Ammon's horn (tissue), 1 donor: Measurements from ENCODE around the gene AXL.
A peak's percentile ranks its signal among the peaks of the same experiment; 100 is the strongest.

Experiments used
- DNase-seq: peaks from one replicate; pipeline ENCODE4 v3.0.0-alpha.2; 2016; ENCODE audit warnings: low spot score

AXL gene

DNA sequence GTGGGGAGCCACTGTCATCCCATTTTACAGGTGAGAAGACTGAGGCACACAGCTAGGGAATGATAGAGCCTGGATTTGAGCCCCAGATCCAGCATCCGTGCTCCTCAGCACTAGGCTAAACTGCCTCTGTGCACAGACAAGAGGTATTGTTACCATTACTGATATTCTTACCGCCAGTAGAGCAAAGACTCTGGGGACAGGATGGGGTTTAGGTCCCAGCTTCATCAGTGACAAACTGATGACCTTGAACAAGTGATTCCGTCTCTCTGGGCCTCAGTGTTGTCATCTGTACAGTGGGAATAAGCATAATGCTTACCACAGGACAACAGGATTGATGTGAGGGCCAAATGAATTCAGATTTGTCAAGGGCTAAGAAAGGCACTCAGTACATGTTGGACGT, 16.5 kb downstream of the AXL start:
- no peak for DNase-seq

DNA sequence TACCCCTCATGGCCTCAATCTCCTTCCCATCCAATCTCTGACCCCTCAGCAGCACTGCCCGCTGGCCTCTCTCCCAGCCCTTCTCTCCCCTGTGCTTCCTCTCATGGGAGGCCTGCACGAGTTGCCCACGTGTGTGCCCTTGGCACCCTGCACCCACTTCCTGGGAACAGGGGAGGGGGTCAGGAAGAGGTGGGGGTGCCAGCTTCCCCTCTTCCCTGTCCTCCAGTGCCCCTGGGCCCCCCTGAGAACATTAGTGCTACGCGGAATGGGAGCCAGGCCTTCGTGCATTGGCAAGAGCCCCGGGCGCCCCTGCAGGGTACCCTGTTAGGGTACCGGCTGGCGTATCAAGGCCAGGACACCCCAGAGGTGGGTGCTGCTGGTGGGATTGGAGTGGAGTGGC, 19.2 kb downstream of the AXL start:
- peak; percentile 35 for DNase-seq

GRCh38 chr19:41239363-41239762, 20.3 kb downstream of the AXL start:
- DNase-seq, result no peak

DNA sequence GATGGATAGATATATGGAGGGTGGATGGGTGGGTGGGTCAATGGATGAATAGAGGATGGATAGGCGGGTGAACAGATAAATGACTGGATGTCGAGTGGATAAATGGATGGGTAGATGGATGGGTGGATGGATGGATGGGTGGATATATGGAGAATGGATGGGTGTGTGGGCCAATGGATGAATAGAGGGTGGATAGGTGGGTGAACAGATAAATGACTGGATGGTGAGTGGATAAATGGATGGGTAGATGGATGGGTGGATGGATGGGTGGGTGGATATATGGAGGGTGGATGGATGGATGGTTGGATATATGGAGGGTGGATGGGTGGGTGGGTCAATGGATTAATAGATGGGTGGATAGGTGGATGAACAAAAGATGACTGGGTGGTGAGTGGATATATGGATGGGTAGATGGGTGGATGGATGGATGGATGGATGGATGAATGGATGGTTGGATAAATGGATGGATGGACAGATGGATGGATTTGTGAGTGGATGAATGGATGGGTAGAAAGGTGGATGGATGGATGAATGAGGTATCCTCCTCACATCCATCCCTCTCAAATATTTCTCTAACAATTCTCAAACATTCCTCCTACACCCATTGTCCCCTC, 21.0 kb downstream of the AXL start:
- DNase-seq, result no peak

DNA sequence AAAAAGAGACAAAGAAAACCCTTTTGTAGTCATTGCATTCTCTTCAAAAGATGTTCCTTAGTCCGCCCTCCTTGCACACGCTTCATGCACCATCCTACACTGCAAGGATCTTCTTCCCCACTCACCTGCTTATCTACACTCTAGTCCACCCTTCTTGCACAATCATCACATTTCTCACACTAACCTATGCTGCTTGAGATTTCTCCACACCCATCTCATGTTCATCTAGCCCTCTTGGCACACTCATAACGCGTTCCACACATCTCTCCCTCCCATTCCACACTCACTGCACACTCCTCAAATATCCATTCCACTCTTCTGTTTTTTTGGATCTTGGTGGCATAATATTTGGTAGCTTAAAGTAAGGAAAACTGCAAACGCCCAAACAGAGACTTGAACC, 22.8 kb downstream of the AXL start:
- DNase-seq, result no peak

DNA sequence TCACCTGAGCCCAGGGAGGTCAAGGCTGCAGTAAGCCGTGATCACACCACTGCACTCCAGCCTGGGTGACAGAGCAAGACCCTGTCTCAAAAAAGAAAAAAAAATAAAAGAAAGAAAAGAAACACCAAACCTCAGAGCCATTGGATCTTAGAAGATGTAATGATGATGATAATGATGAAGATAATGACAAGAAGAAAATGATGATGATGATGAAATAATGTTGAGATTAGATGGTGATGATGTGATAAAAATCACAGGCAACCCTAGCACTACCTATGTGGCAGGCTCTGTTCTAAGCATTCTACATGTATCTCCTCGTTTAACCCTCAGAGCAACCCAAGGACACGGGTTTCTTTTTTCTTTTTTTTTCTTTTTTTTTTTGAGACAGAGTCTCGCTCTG, 25.1 kb downstream of the AXL start:
- no peak for DNase-seq

GRCh38 chr19:41245843-41246242, 26.8 kb downstream of the AXL start:
- no peak for DNase-seq

DNA sequence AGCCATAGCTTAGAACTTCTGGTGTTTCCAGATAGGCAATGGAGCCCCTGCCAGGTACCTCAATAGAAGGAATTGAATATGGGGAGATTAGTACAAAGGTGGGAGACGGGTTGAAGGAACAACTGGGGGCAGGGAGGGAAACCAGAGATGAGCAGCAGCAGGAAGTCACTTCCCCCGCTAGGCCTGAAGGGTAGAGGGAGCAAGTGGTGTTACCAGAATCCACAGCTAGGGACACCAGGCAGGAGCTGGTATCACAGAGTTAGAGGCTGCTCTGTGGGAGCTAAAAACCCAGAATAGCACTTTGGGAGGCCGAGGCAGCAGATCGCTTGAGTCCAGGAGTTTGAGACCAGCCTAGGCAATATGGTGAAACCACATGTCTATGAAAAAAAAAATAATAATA, 29.9 kb downstream of the AXL start:
- DNase-seq, result no peak

DNA sequence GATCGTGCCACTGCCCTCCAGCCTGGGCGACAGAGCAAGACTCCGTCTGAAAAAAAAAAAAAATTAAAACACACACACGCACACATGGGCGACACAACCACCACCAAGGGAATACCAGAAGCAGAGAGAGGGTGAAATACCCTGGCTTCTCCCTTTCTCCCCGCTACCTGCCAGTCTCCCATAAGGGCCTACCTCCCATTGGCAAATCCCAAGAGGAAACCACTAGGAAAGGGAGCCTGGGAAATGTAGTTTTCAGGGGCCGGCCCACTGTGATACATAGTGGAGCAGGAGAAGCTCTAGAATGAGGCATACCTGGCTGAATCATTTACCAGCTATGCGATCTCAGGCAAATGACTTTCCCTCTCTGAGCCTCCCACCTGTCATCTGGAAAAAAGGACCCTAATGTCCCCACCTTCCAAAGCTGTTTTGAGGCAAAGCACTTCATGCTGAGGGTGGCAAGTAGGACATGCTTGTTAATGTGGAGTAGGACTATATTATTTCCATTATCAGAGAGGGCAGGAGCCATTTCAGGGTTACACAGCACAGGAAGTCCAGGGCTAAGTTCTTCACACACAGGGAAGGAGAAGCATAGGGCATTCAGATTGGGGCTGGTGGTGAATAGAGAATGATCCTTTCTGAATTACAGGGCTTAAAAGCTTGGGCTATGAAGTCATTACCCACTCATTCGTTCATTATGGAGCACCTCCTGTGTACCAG, 30.8 kb downstream of the AXL start:
- DNase-seq, result no peak

GRCh38 chr19:41253660-41254059, 34.6 kb downstream of the AXL start:
- no peak for DNase-seq

GRCh38 chr19:41255171-41255570, 36.1 kb downstream of the AXL start:
- no peak for DNase-seq

GRCh38 chr19:41261474-41262190, 42.6 kb downstream of the AXL start:
- no peak for DNase-seq

GRCh38 chr19:41263042-41263849, 44.2 kb downstream of the AXL start:
- DNase-seq, result no peak

DNA sequence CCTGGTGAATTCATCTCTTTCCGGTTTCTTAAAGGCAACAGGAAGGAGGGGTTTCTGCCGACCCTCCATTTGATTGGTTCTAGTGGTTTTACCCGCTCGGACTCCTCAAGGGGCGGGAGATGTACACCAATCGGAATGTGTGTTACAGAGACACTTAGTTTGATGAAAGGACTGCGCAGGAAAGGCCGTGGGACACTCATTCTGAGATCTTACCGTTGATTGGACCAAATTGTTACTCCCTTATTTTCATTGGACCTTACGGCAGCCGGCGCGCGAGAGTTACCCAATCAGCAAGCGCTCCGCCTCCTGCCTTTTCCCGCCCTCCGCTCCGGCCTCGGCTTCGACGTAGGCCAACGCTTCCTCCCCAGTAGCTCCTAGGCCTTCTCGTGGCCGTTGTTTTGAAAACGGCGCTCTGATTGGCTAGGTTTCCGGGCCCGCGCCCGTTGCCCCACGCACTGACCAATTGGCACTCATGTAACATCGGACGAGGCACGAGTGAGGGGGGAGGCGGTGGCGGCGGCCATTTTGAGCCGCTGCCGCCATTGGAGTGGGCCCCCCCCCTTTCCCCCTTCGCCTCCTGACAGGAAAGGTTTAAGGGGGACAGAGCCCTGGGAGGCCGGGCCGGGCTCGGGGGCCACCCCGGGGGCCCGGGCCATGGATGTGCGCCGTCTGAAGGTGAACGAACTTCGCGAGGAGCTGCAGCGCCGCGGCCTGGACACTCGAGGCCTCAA, 45.0 kb downstream of the AXL start, which contains the start of gene HNRNPUL1:
TSS of gene HNRNPUL1 (plus strand) at position 523 of the 731 bp plus-strand sequence. CDS start at position 655, 132 bp downstream.
- DNase-seq, result peak; percentile 100

DNA sequence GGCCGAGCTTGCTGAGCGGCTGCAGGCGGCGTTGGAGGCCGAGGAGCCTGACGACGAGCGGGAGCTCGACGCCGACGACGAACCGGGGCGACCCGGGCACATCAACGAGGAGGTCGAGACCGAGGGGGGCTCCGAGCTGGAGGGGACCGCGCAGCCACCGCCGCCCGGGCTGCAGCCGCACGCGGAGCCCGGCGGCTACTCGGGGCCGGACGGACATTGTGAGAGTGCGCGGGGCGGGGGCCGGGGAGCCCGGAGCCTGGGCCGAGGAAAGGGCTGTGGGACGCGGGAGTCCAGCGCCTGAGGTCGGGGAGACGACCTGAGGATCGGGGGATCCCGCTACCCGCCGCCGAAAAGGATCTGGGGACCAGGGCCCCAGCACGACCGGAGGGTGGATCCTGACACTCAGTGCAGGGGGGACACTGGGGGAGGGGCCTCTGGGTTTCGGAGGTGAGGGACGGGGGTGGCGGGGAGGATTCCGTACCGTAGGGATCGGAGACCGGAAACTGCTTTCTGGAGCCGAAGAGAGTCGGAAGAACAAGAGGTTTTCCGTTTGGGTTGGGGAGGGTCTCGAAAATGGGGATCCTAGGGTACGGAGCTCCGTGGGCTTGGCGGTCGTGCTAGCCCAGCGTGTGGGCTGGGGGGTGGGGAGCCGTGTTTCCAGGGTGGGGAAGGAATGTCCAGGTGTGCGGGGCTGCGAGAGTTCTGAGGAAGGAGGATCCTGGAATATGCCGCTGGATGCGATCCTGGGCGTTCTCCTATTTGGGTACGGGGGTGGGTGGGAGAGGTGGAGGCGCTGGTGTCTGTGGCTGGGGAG, 45.8 kb downstream of the AXL start:
- DNase-seq, result peak; percentile 14

GRCh38 chr19:41265395-41266153, 46.6 kb downstream of the AXL start:
- no peak for DNase-seq

DNA sequence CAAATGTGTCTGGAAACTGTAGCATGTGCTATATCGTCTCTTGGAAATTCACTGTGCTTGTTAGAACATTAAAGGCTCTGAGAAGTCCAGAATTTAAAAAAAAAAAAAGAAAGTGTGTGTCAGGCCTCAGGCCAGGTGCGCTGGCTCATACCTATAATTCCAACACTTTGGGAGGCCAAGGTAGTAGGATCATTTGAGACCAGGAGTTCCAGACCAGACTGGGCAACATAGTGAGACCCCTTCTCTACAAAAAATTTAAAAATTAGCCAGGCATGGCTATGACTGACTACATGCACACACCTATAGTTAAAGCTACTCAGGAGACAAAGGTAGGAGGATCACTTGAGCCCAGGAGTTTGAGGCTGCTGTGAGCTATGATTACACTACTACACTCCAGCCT, 50.0 kb downstream of the AXL start:
- DNase-seq, result no peak

DNA sequence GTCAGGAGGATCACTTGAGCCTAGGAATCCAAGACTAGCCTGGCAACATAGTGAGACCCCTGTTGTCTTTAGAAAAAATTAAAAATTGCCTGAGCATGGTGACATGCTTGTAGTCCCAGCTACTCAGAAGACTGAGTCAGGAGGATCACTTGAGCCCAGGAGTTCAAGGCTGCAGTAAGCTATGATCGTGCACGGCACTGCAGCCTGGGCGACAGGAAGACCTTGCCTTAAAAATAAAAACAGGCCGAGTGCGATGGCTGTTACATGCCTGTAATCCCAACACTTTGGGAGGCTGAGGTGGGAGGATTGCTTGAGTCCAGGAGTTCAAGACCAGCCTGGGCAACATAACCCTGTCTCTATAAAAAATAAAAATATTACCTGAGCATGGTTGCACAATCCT, 50.5 kb downstream of the AXL start:
- no peak for DNase-seq

DNA sequence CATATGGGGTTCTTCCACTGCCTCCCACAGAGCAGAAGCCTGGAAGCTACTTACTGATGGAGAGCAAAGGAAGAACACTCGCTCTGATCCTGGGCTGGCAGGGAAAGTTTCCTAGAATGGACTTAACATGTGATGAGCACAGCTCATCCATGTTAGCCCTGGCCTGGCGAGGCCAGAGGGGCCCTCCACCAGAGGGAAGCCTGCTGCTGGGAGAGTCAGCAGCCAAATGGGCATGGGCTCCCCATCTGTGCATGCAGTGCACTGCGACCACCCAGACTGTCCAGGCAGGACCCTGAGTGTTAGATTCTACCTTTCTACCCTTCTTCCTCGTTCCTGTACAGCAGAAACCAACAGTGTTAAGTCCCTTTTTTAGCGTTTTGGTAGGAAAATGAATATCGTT, 54.1 kb downstream of the AXL start:
- DNase-seq, result no peak

DNA sequence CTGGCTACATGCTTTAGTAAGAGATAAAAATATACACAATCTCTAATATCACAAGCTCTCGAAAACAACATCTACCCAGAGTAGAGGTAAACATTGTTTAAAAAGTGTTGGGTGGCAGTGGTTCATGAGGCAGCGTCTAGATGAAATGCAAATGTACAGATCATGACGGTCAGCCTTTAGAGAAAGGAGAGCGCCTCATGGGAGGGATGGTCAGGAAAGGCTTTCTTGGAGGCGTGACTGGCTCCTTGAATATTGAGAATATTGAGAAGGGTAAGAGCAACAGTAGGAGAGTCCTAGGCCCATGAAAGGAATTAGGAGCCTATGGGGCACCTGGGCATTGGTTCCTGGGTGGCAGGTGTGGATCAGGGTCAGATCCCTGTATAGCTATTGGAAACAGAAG, 55.8 kb downstream of the AXL start:
- no peak for DNase-seq
